NCI-H2081 treated with DMSO at 0.1 percent for 48 hours (cell line): ENCODE results near the gene UBR4.
"Not testable (repeated sequence)": the region's sequence is repeated elsewhere in the genome, so short reads cannot be mapped to it uniquely, and the experiment has no call there.

Experiments used
- DNase-seq: peaks from one replicate; lab custom pipeline; 2025; lab: John Stamatoyannopoulos, UW

UBR4 gene

GRCh38 chr1:19209990-19210771 lies at the start of gene UBR4:
Gene UBR4 (minus strand): TSS chr1:19210266. CDS start chr1:19210248, 18 bp downstream.
- peak; percentile 84 for DNase-seq

GRCh38 chr1:19258353-19258752 lies 48.3 kb upstream of the UBR4 start:
- DNase-seq, result no peak

DNA sequence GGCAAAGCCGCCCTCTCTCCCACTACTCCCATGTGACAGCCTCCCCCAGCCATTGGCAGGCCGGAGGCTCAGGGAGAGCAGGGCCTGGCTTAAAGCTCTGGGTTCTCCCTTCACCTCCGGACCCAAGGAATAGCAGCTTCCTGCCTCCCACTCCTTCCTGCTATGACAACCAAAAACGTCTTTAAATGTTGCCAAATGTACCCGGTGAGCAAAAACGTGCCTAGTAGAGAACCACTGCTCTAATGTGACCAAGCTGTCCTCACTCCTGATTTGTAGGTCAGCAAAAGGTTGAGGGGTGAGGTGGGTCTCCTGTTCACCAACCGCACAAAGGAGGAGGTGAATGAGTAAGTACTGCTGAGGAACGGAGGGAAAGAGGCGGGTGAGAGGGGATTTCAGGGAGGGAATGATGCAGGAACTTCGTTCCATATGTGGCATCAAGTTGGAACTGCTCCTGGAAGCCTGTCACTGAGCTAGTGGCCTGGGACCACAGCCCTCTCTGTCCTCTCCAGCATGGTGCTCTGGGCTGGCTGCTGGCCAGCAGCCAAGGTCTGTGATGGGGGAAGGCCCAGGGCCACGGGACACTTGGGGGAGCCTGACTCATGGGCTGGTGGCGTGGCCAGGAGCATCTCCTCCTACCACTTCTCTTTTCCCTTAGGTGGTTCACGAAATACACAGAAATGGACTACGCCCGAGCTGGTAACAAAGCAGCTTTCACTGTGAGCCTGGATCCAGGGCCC lies 47.3 kb upstream of the UBR4 start:
- no peak for DNase-seq

DNA sequence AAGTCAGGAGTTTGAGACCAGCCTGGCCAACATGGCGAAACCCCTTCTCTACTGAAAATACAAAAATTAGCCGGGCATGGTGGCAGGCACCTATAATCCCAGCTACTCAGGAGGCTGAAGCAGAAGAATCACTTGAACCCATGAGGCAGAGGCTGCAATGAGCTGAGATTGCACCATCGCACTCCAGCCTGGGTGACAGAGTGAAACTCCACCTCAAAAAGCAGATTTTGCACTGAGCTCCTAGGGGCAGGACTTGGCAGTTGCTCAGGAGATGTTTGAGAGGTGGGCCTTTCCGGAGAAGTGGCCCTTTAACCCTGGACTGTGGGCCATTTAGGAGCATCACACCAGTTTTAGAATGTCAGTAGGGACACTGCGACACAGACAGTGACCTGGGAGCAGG lies 46.2 kb upstream of the UBR4 start:
- DNase-seq, result not testable (repeated sequence)

- DNase-seq, result no peak
Observed at GRCh38 chr1:19255288-19255687, 45.2 kb upstream of the UBR4 start.

DNA sequence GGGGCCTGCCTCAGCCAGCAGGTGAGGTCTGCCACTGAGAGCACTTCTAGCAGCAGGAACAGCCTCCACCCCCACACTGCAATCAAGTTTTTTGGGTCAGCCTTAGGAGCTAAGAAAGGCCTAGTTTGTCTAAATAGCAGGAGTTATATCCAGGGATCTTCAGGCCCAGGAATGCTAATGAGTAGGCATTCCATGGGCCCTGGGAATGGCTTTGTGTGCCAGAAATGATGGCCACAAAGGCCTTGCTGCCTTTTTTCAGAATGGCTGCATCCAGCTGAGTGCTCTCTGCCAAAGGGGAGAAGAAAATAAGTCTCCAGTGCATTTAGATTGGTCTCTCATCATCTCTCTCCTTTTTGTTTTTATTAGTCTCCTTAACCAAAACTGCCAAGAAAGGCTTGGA lies 44.4 kb upstream of the UBR4 start:
- no peak for DNase-seq

GRCh38 chr1:19251305-19252196 lies 41.5 kb upstream of the UBR4 start, which contains the start of the genes EMC1 and MRTO4:
Gene EMC1 (minus strand): TSS chr1:19251524. CDS start chr1:19251509, 15 bp downstream.
Gene MRTO4 (plus strand): TSS chr1:19251805. CDS start chr1:19251836, 31 bp downstream.
- no peak for DNase-seq

DNA sequence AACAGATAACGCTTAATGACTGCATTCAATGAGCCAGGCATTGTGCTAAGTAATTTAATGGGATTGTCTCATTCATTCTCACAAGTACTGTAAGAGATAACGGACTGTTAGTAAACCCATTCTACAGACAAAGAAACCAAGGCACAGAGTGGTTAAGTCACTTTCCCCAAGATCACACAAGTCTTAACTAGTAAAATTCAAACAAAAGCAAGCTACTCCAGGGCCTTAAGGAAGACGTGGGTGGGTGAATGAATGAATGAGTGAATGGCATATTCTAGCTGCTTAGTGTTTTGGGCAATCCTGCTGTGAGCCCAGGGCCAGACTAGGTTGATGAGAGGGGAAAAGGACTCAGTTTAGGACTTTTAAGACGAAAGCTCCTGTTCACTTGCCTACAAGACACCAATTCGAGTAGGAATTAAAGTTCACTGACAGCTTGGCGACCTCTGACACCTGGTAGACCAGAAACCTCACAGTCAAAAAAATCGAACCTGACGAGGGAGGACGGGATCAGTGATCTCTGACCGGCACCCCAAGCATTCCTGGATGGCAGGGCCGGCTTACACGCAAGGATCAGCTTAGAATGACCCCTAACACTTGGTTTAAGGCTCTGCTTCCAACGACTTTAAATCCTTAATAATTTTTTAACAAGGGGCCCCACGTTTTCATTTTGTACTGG lies 40.7 kb upstream of the UBR4 start:
- DNase-seq, result no peak

DNA sequence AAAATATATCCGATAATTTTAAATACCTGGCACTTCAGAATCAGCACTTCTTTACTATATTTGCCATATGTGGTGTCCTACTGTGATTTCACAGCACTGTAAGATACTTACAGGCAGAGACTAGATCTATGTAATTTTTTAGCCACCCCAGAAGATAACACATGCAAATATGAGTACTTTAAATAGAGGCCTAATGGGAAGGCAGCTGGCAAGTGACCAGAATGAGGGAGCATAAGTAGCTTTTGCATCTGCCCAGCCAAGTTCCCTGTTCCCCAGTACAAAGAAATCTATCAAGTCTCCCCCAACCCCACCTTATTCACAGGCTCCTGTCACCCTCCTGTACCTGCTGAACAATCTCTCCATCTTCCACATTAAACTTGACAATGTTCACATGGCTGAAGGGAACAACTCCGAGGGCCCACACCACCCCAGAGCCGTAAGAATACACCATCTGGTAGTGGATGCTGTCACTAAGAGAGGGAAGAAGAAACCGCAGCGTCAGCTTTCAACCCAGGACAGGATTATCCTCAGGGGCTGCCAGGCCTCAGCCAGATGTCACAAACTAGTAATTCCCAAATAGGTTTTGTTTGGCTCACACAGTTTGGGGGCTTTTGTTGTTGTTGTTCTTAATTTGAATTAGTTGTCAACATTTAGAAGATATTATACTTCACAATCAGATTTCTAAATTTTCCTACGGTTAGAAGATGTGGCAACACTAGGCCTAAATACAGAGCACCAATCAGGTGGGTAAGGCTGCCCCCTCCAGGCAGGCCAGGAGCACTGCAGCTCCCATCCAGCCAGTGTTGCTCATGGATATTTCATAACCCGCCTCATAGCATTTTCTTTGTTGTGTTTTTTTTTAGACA lies 30.8 kb upstream of the UBR4 start:
- no peak for DNase-seq

DNA sequence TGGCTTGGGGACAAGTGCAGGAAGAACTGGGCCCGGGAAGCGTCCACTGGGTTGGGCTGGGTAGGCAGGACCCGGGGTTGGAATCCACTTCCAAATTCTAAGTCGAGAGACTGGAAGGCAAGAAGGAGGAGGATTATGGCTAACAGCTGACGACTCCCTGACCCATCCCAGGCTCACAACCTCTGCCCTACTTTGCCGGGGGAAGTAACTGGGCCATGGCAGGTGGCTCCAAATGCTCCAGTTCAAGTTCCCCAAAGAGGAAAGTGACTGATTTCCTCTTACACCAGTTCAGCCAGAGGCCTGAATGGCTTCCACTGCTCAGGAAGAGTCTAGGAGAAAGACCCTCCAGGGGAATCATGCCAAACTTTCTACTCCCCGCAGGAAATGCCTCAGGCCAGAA lies 29.8 kb upstream of the UBR4 start:
- DNase-seq, result no peak

GRCh38 chr1:19234224-19234623 lies 24.2 kb upstream of the UBR4 start:
- DNase-seq, result no peak

GRCh38 chr1:19232524-19232846 lies 22.4 kb upstream of the UBR4 start:
- DNase-seq, result no peak

- DNase-seq, result not testable (repeated sequence)
Observed at GRCh38 chr1:19231736-19232523, 21.9 kb upstream of the UBR4 start.

DNA sequence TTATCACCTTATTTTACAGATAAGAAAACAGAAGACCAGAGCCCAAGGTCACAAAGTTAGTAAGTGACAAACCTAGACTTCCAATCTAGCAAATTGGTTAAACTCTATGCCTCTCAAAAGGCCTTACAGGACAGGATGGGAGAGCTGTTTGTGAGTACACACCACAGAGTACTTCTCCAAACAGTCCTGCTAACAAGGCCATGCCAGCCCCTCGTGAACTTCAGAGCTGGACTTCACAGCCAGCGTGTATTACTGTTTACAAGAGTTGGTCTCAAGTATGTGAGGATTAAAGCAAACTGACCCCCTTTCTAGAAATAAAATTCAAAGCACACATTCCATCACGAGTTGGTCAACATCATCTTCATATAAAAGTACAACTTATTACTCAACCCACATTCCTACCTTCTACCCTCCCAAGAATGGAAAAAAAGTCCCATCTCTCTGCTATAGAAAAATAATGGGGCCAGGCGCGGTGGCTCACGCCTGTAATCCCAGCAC lies 19.8 kb upstream of the UBR4 start:
- DNase-seq, result no peak

DNA sequence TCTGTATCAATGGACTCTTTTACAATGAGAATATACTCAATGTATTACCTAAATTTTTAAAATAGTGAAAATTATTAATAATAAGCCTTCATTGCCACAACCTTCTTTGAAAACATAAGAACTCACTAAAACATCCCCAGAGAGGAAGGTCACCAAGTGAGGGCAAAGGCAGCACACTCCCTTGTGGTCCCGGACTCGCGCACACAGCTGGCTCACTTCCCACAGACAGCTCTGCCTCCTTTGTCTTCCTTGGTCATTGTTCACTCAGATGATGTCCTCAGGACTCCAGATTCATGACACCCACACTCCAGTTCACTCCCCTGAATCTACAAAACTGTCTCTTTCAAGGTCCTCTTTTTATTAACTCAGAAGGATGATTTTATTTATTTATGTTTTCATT lies 19.2 kb upstream of the UBR4 start:
- DNase-seq, result no peak

DNA sequence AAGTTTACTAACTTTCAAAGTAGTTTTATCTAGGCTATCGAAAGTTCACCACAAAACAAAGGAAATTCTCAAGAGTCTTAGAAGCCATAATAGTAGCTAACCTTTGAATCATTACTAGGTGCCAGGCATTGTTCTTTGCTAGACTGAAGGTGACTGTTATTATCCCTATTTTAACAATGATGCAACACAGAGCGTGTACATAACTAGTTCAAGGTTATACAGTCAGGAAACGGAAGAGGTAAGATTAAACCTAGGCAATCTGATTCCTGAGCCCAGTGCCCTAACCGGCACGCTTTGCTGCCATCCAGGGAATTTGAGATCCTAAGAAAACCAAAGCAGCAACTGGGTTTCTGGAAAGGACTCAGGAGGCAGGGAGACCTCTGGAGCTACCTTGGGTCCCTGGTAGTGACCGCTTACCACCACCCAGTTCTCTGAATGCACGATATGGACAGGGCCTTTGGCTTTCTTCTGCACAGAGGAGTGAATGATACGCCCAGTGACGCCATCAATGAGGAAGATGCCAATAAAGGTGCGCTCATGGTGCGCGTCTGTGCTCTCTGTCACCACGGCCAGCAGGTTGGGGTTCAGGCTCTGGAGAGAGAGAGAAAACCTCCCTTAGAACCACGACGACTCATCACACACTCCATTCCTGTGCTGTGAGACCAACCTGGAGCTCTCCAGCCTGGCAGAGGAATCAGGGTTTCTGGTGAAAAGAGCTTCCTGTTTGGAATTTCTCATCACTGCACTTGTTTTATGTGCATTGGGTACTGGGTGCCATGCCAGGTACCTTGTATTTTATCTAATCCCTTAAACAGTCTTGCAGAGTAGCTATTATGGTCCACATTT lies 13.1 kb upstream of the UBR4 start:
- DNase-seq, result no peak

DNA sequence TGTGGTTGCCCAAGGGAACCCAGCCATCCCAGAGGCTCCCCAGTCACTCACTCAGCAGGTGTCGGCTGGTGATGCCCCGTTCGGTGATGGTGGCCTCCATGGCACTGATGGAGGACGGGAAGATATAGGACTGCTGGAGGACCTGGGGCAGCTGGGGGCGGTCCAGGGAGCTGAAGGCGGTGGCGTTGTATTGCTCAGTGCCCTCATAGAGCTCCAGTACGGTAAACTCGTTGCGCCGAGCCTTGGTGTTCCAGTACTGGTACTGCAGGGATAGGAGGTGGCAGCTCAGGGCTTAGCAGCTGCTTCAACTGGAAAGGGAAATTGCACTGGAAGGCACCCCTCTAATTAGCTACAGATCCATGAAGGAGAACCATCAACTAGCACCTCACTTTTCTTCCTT lies 12.5 kb upstream of the UBR4 start:
- DNase-seq, result no peak

GRCh38 chr1:19220991-19221390 lies 10.9 kb upstream of the UBR4 start:
- DNase-seq, result no peak
